ENCODE results near the gene NEDD4L. TPM values are rescaled to one million over a fixed set of nuclear protein-coding genes. Genes with fewer than 3 reads are reported as not detected.

NEDD4L gene
- total and polyA plus RNA-seq, 2 donors (not counting 1 experiment from before 2014, with no cell fraction given): 10.3 to 25.7 TPM

DNA sequence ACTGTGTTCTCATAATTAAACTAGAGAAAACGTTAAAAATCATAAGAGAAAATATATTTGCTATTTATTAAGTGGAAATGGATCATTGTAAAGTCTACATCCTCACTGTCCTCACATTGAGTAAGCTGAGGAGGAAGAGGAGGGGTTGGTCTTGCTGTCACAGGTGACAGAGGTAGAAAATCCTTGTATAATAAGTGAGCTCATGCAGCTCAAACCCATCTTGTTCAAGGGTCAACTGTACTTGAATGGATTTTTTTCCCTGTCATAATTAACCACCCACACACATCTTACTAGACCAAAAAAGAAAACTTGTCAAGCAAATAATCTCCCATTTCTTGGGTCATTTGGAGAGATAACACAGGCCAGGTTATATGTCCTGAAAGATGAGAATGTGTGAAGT lies 231.2 kb downstream of the NEDD4L start:
- no peak overlapping the region for H3K9ac ChIP-seq (ENCODE audit: low read length)
- H4K20me1 ChIP-seq (ENCODE audit: control insufficient read depth, insufficient read depth, low read length, poor library complexity, severe bottlenecking): no peaks in the 10 kb centered on the region
- Mint-ChIP-seq H3K4me3 (no peak overlapping the region), H3K27me3 (no peaks in the 10 kb centered on the region), H3K4me1 (peaks cover 5% of the 10 kb centered on the region), H3K27ac (no peak overlapping the region), H3K9me3 (ENCODE audit: insufficient read depth) (no peaks in the 10 kb centered on the region)
- intact Hi-C loops (cut with micrococcal nuclease): no loop called here
- DNase-seq (no peak), ATAC-seq (ENCODE audit: low read depth) (no peak)
- H3K27me3 ChIP-seq (replicated peaks in 1 of 4; ENCODE audit: control extremely low read depth in 1 of 4, control insufficient read depth in 3 of 4, insufficient read depth in 4 of 4, low read length in 3 of 4): no peaks in the 10 kb centered on the region
- H3K4me3 ChIP-seq (ENCODE audit: control extremely low read depth in 1 of 5, extremely low read depth in 1 of 5, insufficient read depth in 1 of 5, low read depth in 2 of 5, low read length in 4 of 5): no peak overlapping the region
- no peak overlapping the region for H3K4me2 ChIP-seq (replicated peaks; ENCODE audit: low read depth, low read length, poor library complexity, severe bottlenecking)
- ChIA-PET POLR2A (no interaction called here), CTCF (no interaction called here)
- H3K36me3 ChIP-seq (replicated peaks in 1 of 2; ENCODE audit: control extremely low read depth in 1 of 2, control insufficient read depth in 1 of 2, extremely low read depth in 1 of 2, insufficient read depth in 2 of 2, low read length in 1 of 2): no peaks in the 10 kb centered on the region
- peaks cover 4 to 5% of the 10 kb centered on the region in 2 donors for H3K4me1 ChIP-seq (ENCODE audit: control insufficient read depth in 2 of 2, insufficient read depth in 2 of 2, low read length in 2 of 2)
- H3K79me2 ChIP-seq (ENCODE audit: control insufficient read depth, insufficient read depth, low read length): no peaks in the 10 kb centered on the region
- TF ChIP-seq EZH2 (IDR thresholded peaks at IDR 0.05; ENCODE audit: borderline replicate concordance, insufficient read depth, low read depth, low read length, poor library complexity, severe bottlenecking): no peak
- TF ChIP-seq, protein P1, sequence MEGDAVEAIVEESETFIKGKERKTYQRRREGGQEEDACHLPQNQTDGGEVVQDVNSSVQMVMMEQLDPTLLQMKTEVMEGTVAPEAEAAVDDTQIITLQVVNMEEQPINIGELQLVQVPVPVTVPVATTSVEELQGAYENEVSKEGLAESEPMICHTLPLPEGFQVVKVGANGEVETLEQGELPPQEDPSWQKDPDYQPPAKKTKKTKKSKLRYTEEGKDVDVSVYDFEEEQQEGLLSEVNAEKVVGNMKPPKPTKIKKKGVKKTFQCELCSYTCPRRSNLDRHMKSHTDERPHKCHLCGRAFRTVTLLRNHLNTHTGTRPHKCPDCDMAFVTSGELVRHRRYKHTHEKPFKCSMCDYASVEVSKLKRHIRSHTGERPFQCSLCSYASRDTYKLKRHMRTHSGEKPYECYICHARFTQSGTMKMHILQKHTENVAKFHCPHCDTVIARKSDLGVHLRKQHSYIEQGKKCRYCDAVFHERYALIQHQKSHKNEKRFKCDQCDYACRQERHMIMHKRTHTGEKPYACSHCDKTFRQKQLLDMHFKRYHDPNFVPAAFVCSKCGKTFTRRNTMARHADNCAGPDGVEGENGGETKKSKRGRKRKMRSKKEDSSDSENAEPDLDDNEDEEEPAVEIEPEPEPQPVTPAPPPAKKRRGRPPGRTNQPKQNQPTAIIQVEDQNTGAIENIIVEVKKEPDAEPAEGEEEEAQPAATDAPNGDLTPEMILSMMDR (IDR thresholded peaks at IDR 0.05): no peak
- WGBS (ENCODE audit: insufficient coverage): no CpG with 5 or more reads among the region's 1 CpG
- H3K27ac ChIP-seq (ENCODE audit: low read length in 2 of 2): no peak overlapping the region
- no peak overlapping the region for H2AFZ ChIP-seq (ENCODE audit: insufficient read depth, low read depth, low read length, poor library complexity, severe bottlenecking)
- H3K9me3 ChIP-seq (ENCODE audit: control extremely low read depth in 1 of 3, control insufficient read depth in 2 of 3, insufficient read depth in 1 of 3, low read length in 2 of 3): no peaks in the 10 kb centered on the region

DNA sequence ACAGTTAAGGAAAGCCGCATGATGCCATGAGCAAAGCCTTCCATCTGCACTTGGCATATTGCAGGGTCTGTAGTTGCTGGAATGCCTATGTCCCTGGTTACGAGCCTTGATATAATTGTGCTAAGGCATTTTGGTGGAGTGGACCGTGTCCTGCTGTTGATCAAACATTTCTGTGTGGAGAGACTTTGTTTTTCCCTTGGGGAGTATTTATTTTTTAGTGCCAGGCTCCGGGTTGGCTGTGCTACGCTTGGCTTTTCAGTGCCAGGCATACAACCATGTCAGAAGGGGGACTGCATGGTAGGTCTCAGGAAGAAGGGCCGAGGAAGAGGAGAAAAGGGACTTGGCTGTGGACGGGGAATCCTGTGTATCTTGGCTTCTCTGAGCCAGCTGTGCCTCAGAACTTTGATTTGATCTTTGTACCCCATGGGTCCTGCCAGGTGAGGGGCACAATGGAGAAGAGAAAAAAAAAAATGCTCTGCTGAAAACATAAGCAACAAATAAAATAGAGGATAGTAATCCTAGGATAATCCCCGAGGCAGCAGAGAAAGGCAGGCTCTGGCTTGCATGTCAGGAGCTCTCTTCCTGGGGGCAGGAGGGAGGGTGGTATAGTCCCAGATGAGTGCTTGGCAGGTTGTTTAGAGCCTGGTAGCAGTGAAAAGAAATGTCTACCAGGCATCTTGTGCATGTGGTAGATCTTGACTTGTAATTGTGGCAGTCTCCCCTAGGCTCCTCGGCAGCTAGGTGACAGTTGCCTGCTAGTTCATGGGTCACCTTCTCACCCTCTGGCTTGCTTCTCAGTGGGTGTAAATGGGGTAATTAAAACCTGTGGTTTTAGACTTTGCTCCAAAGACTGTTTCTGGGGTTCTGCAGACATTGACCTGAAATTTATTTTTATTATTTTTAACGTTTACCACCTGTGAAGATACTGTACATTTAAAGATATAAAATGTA lies 233.0 kb downstream of the NEDD4L start:
- Mint-ChIP-seq H3K27ac (no peak overlapping the region), H3K4me3 (no peak overlapping the region), H3K4me1 (peaks cover 5% of the 10 kb centered on the region), H3K27me3 (no peaks in the 10 kb centered on the region), H3K9me3 (ENCODE audit: insufficient read depth) (no peaks in the 10 kb centered on the region)
- ChIA-PET CTCF (no interaction called here), POLR2A (no interaction called here)
- Histone ChIP-seq H3K9me3 (ENCODE audit: control extremely low read depth in 1 of 3, control insufficient read depth in 2 of 3, insufficient read depth in 1 of 3, low read length in 2 of 3) (no peaks in the 10 kb centered on the region), H3K4me3 (ENCODE audit: control extremely low read depth in 1 of 5, extremely low read depth in 1 of 5, insufficient read depth in 1 of 5, low read depth in 2 of 5, low read length in 4 of 5) (no peak overlapping the region), H4K20me1 (ENCODE audit: control insufficient read depth, insufficient read depth, low read length, poor library complexity, severe bottlenecking) (no peaks in the 10 kb centered on the region), H3K27me3 (replicated peaks in 1 of 4; ENCODE audit: control extremely low read depth in 1 of 4, control insufficient read depth in 3 of 4, insufficient read depth in 4 of 4, low read length in 3 of 4) (no peaks in the 10 kb centered on the region), H2AFZ (ENCODE audit: insufficient read depth, low read depth, low read length, poor library complexity, severe bottlenecking) (no peak overlapping the region), H3K4me2 (replicated peaks; ENCODE audit: low read depth, low read length, poor library complexity, severe bottlenecking) (no peak overlapping the region), H3K36me3 (replicated peaks in 1 of 2; ENCODE audit: control extremely low read depth in 1 of 2, control insufficient read depth in 1 of 2, extremely low read depth in 1 of 2, insufficient read depth in 2 of 2, low read length in 1 of 2) (no peaks in the 10 kb centered on the region), H3K9ac (ENCODE audit: low read length) (no peak overlapping the region), H3K27ac (ENCODE audit: low read length in 2 of 2) (no peak overlapping the region), H3K79me2 (ENCODE audit: control insufficient read depth, insufficient read depth, low read length) (no peaks in the 10 kb centered on the region), H3K4me1 (ENCODE audit: control insufficient read depth in 2 of 2, insufficient read depth in 2 of 2, low read length in 2 of 2) (peaks cover 4 to 5% of the 10 kb centered on the region in 2 donors)
- no peak for DNase-seq
- TF ChIP-seq, protein P1 (IDR thresholded peaks at IDR 0.05): no peak
- no peak for TF ChIP-seq EZH2 (IDR thresholded peaks at IDR 0.05; ENCODE audit: borderline replicate concordance, insufficient read depth, low read depth, low read length, poor library complexity, severe bottlenecking)
- intact Hi-C loops (cut with micrococcal nuclease): no loop called here
- WGBS (ENCODE audit: insufficient coverage): 95% methylated on average over 9 of the region's 10 CpGs
- ATAC-seq (ENCODE audit: low read depth): no peak

Measured in B cell (primary cell).